Mucosa of gallbladder (tissue), 1 donor: ENCODE results near the gene DUS1L. TPM values are rescaled to one million over a fixed set of nuclear protein-coding genes. Genes with fewer than 3 reads are reported as not detected.

Experiments used
- DNase-seq: peaks from one replicate; pipeline ENCODE4 v3.0.0-alpha.2; 2020; ENCODE audit warnings: low spot score
- total RNA-seq: library from RNA; stranded (reverse); gene quantifications from one replicate; pipeline ENCODE4 v1.2.1, GENCODE V29; 2021
- donor health status: DM: no; HTN: no; CAD: no.

Gene DUS1L
- total RNA-seq, 1 donor from 2014 or later = 92.4 TPM

DNA sequence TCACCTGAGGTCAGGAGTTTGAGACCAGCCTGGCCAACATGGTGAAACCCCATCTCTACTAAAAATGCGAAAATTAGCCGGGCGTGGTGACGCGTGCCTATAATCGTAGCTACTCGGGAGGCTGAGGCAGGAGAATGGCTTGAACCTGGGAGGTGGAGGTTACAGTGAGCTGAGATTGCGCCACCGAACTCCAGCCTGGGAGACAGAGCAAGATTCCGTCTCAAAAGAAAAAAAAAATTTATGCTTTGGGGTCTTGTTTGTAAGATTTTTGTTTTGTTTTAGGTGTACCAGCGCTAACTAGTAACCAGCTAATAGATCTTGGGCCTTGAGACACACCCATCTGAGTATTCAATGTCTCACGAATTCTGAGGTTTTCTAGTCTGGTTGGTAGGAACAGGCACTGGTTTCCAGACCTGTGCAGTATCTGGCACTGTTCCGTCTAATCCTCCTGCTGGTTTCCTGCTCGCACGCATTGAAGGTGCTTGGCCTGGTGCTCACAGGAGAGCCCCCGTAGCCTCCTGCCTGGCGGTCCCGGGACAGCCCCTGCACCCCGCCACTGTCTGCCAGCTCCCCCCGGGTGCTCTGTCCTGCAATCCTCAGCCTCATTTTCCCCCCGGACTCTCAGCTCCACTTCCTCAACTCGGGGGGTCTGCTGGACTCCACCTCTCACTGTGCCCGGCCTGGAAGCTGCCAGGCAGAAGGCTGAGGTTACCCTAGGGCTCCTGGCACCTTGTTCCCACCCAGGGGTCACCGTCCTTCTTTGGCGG lies 10.6 kb upstream of the DUS1L start:
- no peak for DNase-seq

GRCh38 chr17:82073446-82073845 lies 7.8 kb upstream of the DUS1L start:
- no peak for DNase-seq

- DNase-seq = no peak
Measured at GRCh38 chr17:82072827-82073226, 7.2 kb upstream of the DUS1L start.

DNA sequence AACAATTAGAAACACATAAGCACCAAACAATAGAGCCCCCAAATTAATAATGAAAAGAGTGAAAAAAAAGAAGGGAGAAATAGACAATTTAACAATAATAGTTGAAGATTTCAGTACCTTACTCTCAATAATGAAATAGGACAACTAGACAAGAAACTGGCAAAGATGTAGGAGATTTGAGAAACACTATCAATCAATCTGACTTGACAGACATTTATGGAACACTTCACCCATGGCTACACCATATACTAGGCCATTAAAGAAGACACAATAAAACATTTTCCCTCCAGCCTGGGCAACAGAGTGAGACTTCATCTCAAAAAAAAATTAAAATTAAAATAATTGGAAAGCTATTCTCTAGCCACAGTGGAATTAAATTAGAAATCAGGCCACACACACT lies 5.0 kb upstream of the DUS1L start:
- DNase-seq = no peak

DNA sequence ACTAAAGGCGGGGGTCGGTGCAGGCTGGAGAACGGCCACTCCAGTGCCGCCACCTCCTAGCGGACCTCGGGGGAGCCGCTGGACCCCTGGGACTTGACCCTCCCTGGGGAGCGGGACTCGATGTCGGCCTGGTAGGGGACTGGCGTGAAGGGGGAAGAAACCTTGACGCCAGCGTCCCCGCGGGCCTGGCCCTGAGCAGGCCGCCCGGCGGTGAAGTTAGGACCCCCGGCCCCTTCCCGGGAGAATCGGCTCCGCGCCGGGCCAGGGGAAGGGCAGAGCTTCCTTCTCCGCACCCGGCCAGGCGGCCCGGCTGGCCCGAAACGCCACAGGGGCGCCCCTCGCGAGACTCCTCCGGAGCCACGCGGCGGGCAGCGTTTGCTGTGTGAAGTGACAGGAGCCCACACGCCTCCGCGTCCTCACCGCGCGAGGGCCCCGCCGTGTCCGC lies 389 bp downstream of the DUS1L start:
- DNase-seq = no peak

- DNase-seq = no peak
Measured at GRCh38 chr17:82064433-82065192, 991 bp downstream of the DUS1L start.

DNA sequence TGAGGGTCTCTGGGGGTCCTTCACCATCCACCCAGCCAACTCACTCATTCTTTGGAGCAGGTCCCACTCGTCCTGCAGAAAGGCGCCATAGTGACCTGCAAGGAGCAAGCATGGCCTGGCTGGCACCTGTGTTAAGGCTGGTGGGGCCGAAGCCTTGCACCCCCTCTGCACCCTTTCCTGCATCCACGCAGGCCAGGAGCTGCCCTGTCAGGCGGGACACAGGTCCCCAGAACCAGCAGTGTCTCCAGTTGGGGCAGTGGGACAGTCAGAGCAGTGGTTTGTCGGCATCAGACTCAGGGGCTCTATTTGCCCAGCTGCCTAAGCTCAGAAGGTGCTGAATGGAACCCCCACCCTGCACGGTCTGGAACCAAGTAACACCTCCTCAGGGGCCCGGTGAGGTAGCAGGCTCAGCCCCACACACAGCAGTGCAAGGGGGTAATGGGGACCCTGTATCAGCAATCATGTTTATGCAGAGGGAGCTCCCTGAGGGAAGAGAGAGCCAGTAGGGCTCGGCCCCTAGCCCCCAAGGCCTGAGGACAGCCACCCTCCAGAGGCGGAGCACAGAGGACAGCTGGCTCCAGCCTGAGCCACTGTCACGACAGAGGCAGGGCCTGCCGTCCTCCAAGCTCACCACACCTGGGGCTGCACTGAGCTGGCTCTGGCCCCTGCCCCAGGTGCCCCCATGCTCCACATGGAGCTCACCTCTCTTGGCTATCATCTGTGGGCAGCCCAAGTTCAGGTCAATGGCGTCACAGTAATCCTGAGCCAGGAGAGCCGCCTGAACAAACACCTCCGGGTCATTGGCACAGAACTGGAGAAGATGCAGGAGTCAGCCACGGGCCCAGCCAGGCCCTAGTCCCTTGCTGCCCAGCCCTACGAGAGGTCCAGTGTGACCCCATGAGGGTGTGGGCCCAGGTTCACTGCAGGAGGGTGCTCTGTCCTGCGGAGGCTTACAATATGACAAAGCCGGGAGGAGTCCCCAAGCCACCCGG lies 1.9 kb downstream of the DUS1L start:
- no peak for DNase-seq

DNA sequence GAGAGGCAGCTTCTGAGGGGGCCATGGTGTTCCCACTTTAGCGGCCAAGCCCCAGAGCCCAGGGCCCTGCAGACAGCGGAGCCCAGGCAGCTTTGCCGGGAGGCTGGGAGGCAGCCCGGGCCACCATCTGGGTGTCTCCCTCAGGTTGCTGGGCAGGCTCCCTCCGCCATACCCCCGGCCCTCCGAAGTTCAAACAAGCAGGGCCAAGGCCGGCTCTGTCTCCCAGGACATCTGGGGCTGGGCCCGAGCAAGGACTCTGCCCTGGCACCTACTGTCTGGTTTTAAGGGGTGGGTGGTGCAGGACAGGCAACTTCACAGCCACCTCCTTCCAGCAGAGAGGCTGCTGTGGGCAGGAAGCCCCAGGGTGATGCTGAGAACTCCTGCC lies 2.6 kb downstream of the DUS1L start:
- no peak for DNase-seq

DNA sequence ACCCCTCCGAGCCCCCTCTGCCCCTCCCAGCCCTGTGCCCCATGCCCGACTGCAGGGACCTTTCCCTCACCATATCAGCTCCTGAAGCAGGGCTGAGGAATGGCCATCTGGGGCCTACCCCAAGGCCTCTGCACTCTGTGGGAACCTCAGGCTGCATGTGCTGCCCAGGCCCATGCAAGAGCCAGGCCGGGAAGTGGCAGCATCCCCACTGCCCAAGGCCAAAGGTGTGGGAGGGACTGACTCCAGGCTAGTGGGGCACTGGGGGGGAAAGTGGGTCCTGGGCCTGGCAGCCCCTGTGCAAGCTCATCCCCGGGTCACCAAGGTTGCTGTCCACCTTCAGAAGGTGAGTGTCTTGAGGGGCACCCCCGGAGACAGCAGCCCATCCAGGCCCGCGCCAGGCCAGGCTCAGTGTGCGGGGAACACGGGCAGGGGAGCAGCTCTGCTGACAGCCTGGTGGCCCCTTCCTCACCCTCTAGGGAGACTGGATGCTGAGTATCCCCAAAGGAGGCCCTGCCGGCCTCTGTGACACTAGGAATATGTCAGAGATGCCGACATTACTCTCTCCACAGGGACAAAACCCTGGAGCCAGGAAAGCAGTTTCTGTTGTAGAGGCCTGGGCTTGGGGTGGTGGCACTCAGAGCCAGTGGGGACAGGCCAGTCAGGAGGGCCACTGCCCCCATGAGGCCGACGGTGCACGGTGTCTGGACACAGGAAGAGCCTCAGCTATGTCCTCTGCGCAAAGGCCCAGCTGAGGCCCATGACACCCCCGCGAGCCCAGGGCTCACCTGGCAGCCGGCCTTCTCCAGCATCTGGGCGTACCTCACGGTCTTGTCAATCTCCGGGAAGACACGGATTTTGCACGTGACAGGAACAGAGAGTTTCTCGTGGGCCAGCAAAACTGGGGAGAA lies 3.3 kb downstream of the DUS1L start:
- DNase-seq = no peak

GRCh38 chr17:82061047-82061925 lies 4.3 kb downstream of the DUS1L start:
- no peak for DNase-seq

- DNase-seq = no peak
Measured at GRCh38 chr17:82060614-82061013, 5.0 kb downstream of the DUS1L start.

DNA sequence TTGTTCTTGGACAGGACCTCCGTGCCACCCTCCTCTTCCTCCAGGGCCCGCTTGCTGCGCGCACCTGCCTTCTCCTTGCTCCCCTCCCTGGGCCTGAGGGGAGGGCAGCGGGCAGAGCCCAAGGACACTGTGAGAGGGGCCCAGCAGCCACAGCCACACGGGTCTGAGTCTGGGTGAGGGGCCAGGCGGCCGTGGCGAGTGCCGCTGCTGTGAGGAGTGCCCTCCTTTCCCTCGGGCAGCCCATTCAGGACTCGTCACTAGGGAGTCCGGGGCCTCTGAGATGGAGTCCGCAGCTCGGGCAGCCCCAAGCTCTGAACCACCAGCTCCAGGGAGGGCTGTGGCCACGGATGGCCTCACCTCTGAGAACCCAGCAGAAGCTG lies 5.6 kb downstream of the DUS1L start:
- DNase-seq = no peak

GRCh38 chr17:82059272-82060000 lies 6.2 kb downstream of the DUS1L start:
- no peak for DNase-seq

GRCh38 chr17:82058855-82059249 lies 6.8 kb downstream of the DUS1L start:
- DNase-seq = no peak

- no peak for DNase-seq
Measured at GRCh38 chr17:82058230-82058854, 7.3 kb downstream of the DUS1L start.

DNA sequence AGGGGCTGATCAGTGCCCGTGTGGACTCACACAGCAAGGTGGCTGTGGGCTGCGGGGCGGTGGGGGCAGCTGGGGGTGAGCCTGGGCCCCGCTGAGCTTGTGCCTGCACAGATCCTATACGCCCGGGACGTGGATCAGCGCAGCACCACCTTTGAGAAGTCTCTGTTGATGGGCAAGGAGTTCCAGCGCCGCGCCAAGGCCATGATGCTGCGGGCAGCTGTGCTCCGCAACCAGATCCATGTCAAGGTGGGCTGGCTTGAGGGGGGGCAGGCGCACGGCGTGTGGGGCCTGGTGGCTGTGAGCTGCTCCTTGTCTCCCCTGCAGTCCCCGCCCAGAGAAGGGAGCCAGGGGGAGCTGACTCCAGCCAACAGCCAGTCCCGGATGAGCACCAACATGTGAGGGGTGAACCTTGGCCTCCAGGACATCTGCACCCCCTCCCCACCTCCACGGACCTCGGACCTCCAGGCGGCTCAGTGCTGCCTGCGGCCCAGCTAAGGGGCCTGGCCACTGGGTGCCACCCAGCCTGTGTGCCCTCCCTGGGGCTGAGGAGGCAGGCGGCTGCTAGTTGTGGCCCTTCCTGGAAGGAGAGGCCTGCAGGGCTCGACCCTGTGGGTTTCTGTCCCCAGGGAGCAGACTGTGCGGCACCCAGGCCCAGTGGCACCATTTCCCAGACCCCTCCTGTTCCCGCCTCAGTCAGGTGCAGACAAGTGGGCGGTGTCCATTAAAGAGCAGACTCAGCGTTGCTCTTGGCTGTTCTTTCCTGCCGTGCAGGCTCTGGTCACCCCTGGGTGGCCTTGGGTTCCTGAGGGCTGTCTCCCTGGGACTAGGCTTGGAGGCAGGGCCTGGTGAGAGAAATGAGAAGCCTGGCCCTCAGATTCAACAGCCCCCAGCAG lies 8.6 kb downstream of the DUS1L start:
- no peak for DNase-seq

GRCh38 chr17:82055965-82056728 lies 9.5 kb downstream of the DUS1L start:
- no peak for DNase-seq
